GM18907 (cell line): Measurements from ENCODE around the gene PARVB.

ENCODE experiments used
- ATAC-seq: cut with Tn5 transposase; IDR thresholded peaks from one replicate; pipeline ENCODE4 v1.9.1; 2021; ENCODE audit warnings: mild to moderate bottlenecking, moderate library complexity; ENCODE audit not compliant: unreplicated experiment

Gene PARVB

DNA sequence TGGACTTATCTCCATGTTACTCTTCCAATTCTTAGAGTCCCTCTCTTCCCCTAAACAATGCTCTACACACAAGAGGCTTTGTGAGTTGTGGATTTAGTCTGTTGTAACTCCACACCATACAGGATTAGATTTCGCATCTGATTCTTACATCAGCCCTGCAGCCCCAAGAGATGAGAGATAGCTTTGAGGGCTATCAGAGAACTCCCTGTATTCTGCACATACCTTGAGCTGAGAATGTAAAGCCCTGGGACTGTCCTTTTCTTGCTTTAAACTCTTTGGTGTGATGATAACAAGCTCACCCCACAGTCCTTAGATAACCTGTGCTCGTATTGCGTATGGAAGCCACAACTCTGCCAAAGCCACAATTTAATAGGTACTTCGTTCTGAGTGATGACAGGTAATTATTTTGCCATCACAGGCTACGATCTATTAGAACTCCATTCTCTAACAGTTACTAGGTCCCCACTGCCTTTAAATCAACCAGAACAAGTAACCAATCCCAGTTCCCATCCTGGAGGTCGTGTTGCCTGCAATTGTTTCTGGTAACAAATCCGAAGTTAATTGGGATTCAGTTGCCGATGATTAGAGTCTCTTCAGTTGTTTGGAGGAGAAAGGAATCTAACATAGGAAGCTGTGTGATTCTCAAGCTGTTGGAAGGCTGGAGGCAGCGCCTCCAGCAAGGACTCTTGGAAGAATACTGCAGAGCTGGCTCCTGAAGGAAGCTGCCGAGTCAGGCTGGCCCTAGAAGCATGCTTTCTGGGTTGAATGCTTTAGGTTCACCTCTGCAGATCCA lies 155.3 kb downstream of the PARVB start:
- ATAC-seq = no peak

DNA sequence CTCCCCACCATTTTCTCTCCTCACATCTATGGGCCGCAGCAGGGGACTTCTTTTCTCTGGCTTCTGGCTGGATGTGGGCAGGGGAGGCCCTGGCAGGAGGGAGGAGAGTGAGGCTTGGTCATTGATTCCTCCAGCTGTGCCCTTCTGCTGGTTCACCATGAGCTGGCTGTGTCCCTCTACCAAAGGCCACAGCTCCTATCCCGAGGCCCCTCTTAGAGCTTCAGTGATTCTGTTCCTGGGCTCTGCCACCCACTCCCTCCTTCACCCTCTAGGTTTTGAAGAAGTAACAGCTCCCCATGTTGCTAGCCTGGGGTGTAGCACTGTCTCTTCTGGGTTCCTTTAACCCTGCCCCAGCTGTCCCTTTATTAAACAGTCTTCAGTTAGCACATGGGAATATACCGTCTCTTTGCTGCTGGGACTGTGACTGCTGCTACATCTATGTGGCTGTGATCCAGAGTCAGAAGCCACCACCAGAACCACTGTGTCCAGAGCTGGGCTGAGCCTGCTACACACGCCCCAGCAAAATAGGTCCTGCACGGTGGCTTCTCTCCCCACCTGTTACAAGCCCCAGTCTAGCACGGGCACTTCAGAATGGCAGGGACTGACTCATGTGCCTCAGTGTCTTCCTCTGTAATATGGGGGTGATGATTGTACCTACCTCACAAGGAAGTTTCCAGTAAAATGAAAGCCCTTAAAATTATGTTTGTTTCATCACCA lies 156.0 kb downstream of the PARVB start:
- ATAC-seq = no peak

DNA sequence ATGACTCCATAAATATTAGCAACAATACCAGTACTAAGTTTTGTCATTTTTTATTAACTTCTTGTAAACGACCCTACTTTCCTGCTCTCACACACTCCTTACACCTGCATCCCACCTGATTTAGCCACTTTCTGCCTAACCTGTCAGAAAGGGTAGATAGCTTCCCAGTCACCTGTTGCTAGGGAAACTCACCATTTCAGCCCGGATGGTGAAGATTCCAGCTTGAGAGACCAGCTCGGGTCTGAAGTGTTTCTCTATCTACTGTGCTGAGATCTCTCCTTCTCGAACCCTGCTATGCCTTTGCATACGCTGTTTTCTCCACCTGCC lies 156.6 kb downstream of the PARVB start, which contains the start of gene PARVG:
Gene PARVG, plus strand, starts transcription at position 220 of the 327 bp plus-strand sequence. CDS start 2,405 bp downstream, outside the sequence.
- no peak for ATAC-seq

DNA sequence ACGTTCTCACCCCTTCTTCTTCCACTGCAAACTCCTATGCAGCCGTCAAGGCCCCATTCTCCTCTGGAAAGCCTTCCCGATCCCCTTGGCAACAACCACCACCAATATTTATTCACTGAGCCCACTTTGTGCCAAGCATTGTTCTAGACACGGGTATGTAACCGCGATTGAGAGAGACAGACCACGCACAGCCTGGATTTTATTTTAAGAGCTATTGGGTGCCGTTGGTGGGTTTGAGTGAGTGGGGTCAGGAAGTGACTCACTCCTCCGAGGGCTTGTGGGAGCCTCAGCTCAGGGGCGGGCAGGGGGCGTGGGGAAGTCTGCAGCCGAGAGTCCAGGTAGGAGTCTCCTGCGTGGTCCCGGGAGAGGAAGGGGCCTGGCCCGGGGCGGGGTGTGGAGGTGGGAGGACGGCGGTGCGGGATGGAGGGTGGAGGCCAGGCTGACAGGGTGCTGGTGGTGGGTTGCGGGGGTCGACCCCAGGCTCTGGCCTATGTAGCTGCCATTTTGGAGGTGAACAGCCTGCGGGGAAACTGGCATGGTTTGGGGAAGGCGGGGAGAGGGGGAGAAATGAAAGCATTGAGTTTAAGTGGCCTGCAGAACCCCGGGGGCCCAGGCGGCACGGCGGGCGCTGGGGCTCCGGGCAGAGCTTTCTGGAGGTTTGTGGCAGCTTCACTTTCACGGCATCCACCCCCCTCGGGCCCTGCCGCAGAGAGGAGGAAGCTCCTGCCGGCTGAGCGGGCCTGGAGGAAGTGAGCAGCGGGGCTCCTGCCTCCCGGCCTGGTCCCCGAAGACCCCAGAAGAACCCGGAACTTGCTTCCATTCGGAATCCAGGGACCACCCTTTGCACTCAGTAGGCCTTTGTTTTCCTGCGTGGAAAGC lies 157.2 kb downstream of the PARVB start:
- ATAC-seq = peak; percentile 40

DNA sequence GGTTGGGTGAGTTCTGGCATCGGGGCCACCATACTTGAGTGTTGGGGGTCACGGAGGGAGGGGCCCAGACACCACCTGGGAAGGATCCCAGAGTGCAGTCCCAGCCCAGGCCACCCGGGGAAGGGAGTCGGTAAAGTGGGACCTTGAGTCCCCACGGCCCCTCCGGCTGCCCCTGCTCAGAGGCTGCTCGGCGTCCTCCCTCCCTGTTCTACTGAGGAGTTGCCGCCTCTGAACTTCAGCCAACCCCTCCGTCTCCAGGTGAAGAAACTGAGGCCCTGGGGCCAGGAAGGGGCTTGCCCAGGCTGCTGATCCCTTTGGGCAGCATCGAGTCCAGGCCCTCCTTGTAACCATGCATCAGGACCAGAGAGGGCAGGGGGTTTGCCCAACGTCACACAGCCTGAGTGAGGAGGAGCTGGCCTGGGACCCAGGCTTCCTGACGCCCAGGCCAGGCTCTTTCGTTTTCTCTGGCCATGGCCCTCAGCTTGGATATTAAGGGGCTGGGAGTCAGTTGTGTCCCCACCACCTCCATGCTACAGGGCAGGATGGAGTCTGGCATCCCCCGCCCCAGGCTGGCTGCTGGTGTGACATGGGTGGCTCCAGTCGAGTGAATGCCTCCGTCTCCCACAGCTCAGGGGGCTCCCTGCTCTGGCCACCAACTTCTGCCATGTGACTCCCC lies 157.9 kb downstream of the PARVB start:
- peak; percentile 19 for ATAC-seq

DNA sequence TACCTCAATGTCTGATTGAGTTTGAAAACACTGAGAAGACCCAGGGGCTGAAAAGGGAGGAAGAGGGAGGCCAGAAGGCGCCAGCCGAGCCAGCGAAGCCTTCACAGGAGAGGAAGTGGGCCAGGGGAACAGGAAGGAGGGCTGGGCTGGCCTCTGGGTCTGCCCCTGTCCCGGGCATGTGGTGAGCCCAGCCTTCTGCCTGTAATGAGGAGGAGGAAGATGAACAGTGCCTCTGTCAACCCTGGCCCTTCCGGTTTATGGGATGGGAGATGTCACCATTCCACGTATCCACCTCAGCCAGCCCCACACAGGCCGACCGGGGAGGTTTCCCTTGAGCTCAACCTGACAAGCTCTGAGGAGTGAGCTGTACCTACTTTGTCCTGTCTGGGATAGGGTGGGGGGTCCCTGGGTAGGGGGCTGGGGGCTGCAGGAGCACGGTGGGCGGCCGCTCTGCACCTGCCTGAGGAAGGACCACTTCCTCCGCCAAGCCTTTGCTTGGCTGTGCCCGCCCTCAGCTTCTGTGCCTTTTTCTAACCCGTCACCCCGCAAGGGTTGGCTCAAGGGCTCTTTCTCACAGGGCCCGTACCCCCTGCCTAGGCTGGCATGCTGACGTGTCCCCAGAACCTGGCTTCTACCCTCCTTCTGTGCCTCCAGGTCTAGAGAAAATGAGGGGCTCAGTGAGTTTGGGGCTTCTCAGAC lies 158.6 kb downstream of the PARVB start:
- ATAC-seq = no peak

DNA sequence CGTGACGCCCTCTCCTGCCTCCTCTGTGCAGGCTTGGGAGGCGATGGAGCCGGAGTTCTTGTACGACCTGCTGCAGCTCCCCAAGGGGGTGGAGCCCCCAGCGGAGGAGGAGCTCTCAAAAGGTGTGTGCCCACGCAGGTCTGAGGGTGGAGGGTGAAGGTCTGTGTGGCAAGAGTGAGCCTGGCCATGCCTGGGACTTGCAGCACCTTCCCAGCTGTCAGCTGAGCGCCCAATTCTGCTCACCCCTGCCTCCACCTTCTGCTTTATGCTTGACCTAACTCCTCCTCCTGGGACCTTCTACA lies 159.1 kb downstream of the PARVB start:
- ATAC-seq = no peak

DNA sequence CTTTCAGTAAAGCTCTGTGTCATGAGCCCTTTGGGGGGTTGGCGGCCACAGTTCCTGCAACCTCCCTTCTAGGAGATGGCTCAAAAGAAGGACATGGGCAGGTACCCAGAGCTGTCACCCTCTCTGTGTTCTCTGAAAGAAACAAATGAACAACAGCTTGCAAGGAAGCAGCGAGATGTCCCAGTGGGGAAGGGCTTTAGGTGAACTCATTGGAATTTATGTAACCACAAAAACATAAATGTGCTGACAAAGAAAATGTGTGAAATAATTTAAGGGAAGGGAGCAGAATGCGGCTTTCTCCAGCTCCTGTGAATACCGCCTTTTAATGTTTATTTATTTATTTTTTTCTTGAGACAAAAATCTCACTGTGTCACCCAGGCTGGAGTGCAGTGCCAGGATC lies 159.9 kb downstream of the PARVB start:
- no peak for ATAC-seq

DNA sequence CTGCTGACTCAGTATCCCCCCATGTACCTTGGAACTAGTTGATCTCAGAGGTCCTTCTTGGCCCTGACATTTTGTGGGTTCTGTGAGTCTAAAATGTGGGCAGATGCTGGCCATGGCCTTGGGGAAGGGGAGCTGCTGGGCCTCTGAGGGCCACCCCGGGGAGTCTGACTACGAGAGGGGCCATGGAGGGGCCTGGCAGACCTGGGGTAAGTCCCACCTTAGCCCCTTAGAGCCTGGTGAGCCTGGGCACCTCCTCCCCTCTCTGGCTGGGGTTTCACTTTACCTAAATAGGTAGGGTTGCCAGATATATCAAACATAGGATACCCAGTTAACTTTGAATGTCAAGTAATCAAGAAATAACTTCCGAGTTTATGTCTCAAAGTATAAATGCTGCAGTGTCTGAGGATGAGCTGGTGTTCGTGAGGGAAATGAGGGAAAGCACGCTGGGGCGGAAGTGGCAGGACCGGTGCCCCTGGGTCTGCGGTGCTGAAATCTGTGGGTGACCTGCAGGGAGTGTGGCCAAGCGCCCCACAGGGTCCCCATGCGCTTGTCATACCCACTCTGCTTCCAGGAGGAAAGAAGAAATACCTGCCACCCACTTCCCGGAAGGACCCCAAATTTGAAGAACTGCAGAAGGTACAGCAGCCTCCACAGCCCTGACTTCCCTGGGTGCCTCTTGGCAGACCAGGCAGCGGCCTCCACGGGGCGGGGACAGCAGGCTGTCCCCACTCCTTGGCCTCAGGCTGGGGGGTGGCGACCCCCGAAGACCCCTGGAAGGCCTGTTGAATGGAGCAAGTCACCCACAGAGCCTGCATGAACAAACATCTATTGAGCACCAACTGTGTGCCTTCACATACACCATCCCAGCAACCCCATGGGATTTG lies 161.4 kb downstream of the PARVB start:
- no peak for ATAC-seq

DNA sequence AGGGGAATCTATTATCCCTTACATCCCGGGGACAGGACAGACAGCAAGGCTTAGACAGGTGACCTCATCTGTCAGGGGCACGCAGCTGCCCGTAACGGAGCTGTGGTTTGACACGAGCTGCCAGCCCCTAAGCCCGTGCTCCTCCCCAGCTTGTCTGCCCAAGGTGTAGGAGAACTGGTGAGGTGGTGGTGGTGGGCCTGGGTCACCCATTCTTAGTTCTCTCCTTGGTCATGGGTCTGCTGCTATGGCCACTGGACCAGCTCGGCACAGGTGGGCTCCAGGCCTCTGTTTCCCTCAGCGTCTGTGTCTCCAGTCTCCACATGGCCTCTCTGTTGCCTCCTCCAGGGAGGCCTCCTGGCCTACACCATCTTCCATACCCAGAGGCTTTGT lies 162.0 kb downstream of the PARVB start:
- ATAC-seq = no peak

DNA sequence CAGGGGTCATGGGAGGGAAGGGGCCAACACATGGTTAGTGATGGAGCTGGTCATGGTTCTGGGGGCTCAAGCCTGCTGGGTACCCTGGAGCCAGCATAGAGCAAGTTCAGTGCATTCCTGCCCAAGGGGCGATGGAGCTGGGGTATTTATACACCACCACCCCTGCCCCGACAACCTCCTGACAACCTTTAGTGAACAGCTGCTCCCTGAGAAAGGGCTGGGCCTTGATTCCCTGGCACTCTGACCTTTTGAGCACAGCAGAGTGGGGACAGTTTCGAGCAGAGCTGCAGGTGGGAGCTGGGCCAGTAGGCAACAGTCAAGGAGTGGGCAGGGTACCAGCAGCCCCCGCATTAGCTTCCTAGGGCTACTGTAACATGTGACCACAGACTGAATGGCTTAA lies 162.6 kb downstream of the PARVB start:
- no peak for ATAC-seq

DNA sequence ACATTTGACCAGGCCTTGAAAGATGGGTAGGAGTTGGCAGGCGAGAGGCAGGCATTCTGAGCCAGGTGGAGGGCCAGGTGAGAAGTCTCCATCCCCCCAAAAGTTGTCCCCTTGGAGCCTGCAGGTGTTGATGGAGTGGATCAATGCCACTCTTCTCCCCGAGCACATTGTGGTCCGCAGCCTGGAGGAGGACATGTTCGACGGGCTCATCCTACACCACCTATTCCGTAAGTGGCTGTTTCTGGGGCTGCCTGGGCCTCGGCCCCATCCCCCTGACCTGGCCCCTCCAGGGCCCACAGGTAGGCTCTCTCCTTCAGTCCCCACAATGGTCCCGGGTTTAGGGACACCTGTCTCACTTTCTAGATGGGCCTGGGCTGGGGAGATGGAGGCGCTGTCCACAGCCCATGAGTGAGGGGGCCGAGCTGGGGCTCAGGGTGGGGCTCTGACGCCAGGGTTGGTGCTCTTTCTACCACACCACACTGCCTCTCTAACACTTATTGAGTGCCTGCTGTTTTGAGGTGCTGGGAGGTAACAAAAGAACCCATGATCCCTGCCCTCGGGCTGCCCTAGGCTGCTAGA lies 163.6 kb downstream of the PARVB start:
- ATAC-seq = no peak

DNA sequence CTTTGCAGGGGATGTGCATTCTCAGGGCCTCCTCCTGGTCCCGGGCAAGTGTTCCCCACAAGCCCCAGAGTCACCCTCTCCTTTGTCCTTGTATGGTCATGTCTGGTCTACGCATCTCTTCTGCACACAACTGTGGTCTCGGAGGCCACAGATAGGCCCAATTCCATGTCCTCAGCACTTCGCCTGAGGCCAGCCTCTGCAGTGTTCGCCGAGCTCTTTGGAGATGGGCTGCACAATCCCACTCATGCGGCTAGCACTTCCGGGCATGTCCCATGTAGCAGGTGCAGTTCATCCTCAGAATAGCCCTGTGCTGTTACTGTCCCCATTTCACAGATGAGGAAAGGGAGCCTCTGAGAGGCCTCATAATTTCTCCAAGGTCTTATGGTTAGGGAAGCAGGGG lies 164.2 kb downstream of the PARVB start:
- no peak for ATAC-seq

DNA sequence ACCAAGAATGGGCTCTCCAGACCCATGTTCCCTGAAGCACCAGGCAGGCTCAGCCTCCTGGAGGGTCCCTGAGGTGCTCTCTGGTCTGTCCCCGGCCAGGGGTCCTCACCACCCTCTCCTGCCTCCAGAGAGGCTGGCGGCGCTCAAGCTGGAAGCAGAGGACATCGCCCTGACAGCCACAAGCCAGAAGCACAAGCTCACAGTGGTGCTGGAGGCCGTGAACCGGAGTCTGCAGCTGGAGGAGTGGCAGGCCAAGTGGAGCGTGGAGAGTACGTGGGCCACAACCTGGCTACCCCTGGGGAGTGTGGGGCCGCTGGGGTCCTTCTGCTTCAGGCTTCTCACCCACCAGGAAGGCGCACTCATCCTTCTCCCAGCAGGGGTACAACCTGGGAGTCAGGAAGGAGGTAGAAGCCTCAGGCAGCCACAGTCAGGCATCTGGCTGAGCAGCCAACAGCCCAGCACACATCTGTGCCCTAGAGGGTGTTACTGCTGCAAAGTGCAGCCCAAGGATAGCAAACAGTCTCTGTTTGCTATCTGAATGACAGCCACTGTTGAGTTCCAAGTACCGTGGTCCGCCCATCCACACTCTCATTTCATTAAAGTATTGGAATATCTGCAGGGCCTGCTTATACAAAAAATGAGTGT lies 165.0 kb downstream of the PARVB start:
- ATAC-seq = no peak

DNA sequence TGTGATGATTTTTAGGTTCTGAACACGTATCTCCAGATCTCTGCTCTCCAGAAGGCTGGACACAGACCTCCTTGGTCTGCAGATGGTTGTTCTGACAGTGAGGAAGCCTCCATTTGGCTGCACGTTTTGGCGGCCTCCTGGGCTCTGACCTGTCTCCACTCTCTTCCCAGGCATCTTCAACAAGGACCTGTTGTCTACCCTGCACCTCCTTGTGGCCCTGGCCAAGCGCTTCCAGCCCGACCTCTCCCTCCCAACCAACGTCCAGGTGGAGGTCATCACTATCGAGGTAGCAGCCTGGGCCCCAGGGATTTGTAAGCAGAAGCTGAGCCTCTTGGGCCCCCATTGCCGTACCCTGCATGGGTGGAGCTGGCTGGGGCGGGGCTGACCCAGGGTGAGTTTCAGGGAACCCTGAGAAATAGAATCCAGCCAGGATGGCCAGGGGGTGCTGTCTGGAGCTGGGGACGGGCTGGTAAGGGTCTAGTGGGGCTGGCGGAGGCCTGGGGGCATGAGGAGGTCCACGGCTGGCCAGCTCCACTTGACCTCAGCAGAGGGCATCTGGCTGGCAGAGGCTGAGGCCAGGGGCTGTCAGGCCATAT lies 166.4 kb downstream of the PARVB start:
- ATAC-seq = no peak

DNA sequence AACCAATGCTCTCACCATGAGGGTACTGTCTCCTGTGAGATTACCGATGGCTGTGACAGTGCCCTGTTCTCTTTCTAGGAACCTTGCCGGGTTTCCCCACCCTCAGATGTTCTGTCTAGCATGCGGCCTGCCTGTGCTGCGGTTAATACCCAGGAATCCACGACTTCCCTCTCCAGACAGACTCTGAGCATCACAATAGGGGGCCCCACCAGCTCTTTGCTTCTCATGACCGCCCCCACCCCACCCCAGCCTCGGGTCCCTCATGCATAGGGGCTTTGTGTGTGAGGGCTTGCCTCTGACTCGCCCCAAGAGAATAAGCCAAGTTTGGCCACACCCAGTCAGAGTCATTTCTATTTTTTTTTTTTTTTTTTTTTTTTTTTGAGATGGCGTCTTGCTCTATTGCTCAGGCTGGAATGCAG lies 166.9 kb downstream of the PARVB start:
- no peak for ATAC-seq

DNA sequence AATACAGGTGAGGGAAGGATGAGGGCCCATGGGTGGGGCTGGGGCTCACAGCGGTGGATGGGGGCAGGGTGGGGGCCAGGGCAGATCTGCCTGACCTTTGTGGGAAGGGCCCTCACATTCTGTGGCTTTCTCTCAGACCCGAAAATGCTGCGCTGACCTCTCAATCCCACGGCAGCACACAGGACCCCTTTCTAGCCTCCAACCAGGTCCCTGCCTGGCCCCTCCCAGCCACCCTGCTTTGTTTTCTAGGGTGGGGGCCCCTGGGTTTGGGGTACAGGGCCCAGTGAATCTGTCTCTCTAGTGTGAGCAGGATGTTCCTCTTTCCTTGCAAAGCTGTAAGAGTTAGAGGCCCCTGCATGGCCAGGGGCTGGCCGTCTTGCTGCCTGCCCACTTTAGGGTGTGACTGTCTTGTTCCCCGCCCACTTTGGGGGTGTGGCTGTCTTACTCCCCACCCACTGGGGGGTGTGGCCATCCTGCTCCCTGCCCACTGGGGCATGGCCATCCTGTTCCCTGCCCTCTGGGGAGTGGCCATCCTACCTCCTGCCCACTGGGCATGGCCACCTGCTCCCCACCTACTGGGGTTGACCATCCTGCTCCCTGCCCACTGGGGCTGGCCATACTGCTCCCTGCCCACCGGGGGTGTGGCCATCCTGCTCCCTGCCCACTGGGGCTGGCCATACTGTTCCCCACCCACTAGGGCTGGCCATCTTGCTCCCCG lies 168.2 kb downstream of the PARVB start:
- ATAC-seq = no peak
